ENCODE data around the gene FGFR2. TPM values are rescaled to one million over a fixed set of nuclear protein-coding genes. Genes with fewer than 3 reads are reported as not detected.
A peak's percentile ranks its signal among the peaks of the same experiment; 100 is the strongest.

The FGFR2 gene
- 100 to 1,000 TPM in 2 of 3 donors, 10 to 100 TPM in 1; 86.5 to 134 (median 104) TPM for polyA plus RNA-seq (ENCODE audit: insufficient read length in 3 of 3)
- long read RNA-seq, donor 1, partial matches to known transcripts = 0 of 1 reads
- long read RNA-seq, donor 1, other reads (novel, unspliced or antisense) = 0 of 1 reads
- long read RNA-seq, donor 2 = 0 reads
- long read RNA-seq, donor 3, partial matches to known transcripts = 0 of 1 reads
- long read RNA-seq, donor 3, other reads (novel, unspliced or antisense) = 0 of 1 reads
- long read RNA-seq, donor 4, partial matches to known transcripts = 0 of 1 reads
- long read RNA-seq, donor 4, other reads (novel, unspliced or antisense) = 0 of 1 reads
- long read RNA-seq, donor 5 = 0 reads
- long read RNA-seq, donor 6 = 0 reads
- long read RNA-seq, donor 7, partial matches to known transcripts = 0 of 5 reads
- long read RNA-seq, donor 7, other reads (novel, unspliced or antisense) = 5 of 5 reads
- long read RNA-seq, donor 8 = 0 reads
- long read RNA-seq, donor 9, partial matches to known transcripts = 0 of 1 reads
- long read RNA-seq, donor 9, other reads (novel, unspliced or antisense) = 0 of 1 reads
- long read RNA-seq, donor 10, partial matches to known transcripts = 0 of 1 reads
- long read RNA-seq, donor 10, other reads (novel, unspliced or antisense) = 0 of 1 reads
- long read RNA-seq, donor 11 = 0 reads
- long read RNA-seq, donor 12 = 0 reads
- long read RNA-seq, donor 13 = 0 reads
- long read RNA-seq, donor 14 = 0 reads
- long read RNA-seq, donor 15 = 0 reads
- long read RNA-seq, donor 16, partial matches to known transcripts = 5 of 27 reads
- long read RNA-seq, donor 16, other reads (novel, unspliced or antisense) = 22 of 27 reads

DNA sequence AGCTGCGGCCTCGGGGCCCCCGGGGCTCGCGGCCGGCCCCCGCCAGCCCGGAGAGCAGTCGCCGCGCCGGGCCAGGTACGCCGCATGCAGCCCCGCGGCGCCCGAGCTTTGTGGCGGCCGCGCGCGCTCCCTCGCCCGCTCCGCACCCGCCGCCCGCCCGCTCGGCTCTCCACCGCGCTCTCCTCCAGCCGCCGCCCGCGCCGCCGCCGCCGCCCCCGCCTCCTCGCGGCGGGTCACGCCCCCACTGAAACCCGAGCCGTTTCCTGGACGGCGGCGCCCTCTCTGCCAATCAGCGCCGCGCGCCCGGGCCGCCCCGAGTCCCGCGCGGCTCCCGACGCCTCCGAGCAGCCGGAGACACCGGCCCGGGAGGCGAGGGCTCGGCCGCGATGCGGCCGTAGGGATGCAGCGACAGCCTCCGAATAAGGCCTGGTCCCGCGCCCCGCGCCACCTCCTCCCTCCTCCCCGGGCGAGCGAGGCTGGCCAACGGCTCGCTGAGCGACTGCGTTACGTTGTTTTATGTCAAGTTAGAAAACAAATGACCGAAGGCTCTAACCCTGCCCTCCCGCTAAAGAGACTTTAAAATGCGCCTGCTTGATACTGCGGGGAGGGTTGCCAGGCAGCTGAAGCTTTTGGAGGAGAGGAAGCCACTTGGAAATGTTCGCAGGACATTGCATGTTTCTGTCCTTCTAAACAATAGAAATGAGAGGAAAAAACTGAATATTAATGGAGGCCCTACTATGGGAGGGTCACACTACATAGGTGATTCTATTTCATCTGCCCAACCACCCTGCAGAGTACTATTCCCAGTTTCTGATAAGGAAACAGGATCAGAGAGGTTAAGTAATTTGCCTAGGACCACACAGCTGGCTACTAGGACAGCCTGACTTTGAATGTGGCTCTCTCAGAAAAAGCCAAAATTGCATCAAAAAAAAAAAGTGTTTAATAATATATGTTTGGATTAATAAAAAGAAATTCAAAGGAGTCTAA is at the start of gene FGFR2:
FGFR2 (minus strand) TSS at position 182 of the 987 bp plus-strand sequence. CDS start 4,627 bp downstream, outside the sequence.
- DNase-seq (ENCODE audit: extremely low read depth in 1 of 11, low read depth in 9 of 11, low spot score in 4 of 11) = peak in 9 of 11 donors; percentile 72 to 89 (median 86)

DNA sequence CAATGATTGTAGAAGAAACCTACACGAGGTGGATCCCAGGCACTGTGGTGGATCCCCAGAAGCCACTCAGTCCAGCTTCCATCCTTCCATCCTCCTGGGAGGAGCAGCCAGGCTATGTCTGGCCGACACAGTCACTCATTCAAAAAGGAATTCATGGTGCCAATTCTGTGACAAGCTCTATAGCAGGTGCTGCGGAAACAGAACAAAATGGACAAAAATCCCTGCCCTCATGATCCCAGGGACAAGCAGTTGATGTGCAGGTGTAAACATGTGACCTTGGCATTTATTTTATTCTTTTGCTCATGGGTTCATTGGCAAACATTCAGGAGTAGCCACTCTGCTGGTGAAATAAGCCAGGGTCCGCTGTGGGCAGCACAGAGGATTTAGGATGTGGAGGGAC is 49.2 kb upstream of the FGFR2 start:
- no peak for DNase-seq (ENCODE audit: extremely low read depth in 1 of 11, low read depth in 9 of 11, low spot score in 4 of 11)

DNA sequence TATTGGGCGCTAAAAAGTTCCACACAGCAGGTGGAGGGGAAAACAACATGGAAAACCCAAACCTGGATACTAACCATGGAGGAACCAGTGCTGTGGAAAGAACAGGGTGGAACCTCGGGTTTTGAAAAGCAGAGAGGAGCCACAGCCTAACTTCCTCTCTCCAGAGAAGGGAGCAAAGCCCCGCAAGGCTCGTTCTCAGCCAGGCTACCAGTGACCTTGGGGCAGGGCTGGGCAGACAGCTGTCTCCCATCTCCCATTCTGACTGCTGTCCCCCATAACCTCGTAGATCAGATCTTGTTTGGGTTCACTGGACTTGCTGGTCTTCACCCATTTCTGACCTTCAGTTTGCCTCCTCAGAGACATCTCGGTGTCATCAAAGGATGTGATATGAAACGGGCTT is 47.5 kb upstream of the FGFR2 start:
- DNase-seq (ENCODE audit: extremely low read depth in 1 of 11, low read depth in 9 of 11, low spot score in 4 of 11) = no peak

DNA sequence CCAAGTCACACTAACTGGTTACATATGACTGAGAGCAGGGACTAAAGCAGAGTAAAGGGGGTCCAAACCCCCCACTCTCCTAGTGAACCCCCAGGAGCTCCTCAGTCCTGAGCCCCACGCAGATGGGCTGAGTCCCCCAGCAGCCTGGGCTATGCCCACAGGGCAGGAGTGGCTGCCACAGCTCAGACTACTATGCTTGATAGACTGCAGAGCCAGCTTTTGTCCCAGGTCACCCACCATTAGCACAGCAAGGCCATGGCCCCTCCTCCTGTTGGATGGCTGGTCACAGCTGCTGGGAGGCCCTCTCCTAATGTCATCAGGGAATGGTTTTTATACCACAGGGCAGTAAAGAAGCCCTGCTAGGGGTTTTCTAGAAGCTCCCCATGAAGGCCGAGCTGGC is 46.3 kb upstream of the FGFR2 start:
- DNase-seq (ENCODE audit: extremely low read depth in 1 of 11, low read depth in 9 of 11, low spot score in 4 of 11) = no peak

DNA sequence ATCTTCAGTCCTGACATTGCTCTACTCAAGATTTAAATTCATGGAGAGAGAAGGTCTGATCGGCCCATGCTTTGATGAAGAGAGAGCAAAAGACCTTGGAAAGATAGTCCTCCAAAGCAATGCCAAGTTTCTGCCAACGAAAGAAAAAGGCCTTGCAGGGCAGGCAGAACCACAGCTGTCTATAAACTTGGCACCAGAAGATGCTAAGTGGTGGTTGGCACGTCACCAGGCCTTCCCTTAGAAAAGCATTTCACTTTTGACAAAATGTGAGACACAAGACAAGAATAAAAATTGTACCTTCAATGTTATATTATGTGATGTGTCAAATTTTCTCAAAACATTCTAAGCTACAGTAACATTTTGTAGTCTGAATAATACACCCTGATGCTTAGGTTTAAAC is 42.0 kb upstream of the FGFR2 start:
- no peak for DNase-seq (ENCODE audit: extremely low read depth in 1 of 11, low read depth in 9 of 11, low spot score in 4 of 11)

DNA sequence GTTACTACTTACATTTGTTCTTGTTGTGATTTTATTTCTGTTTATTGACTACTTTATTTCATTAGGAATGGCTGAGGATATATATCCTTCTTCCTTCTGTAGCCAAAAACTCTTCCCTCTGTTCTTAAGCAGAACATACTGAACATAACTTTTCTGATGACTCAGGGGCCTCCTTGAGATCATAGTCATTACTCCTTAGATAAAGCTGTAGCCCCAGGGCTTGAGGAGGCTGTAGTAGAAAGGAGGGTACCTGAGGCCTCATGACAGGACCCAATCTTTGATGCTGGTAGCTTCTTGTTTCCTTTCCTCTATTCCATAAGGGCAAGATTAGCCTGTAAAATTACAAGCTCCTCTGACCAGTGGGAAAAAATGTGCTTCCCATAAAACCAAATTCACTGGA is 41.2 kb upstream of the FGFR2 start:
- no peak for DNase-seq (ENCODE audit: extremely low read depth in 1 of 11, low read depth in 9 of 11, low spot score in 4 of 11)

DNA sequence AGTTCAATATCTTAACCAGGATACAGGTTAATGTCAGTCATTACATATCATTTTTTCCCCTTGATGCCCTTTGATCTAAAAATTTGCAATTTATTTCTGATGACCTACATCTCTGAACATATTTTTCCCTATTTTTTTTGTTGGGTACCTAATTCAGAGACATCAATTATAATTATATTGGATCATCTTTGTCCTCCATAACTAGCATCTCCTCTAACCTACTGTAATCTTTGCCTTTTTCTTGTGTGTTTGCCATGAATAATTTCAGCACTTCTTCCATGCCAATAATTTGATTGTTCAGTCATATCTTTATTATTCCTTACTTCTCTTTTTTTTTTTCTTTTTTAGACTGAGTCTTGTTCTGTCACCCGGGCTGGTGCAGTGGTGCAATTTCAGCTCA is 39.2 kb upstream of the FGFR2 start:
- DNase-seq (ENCODE audit: extremely low read depth in 1 of 11, low read depth in 9 of 11, low spot score in 4 of 11) = no peak

DNA sequence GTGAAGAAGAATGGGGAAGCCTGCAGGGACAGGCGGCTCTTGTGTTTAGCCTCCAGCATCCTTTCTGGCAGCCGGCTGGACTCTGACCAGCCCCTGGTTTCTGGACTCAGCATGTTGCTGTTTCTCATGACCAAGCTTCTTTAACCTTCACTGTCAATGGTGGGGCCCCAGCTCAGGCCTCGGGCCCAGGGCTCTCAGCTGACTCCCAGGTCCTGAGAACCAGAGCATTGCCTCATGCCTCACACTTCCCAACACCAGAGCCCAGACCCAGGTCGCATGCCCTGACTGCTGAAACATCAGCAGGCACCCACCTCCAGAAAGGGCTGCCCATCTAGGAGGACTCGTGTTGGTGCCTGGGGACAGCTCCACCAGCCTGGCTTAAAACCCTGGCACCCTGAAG is 34.8 kb upstream of the FGFR2 start:
- no peak for DNase-seq (ENCODE audit: extremely low read depth in 1 of 11, low read depth in 9 of 11, low spot score in 4 of 11)

DNA sequence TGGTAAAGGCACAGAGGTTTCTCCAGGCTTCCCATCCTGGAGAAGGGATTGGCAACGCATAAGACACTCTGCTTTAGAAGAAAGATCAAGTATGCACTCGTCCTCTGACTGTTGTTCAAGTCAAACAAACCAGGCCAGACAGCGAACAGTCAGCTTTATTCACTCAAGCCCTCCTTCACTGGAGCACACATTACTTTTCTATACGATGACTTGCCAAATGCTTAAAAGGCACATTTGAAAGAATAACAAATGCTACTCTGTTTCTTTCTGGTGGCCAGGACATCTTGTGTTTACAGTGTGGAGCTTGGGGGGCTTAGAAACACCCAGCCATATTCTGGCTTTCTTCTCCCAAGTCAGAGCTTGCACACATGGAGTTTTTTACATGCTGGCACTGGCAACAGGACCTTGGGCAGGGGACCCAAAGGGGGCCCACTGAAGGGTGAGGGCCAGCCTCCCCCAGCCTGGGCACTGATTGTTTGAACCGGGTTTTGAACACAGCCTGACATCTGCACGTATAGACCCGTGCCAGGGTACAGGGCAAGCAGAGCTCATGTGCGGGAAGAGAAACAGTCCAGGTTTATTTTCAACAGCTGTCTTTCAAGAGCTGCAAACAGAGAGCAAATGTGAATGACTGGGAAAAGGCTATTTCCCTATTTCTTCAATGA is 33.3 kb upstream of the FGFR2 start:
- DNase-seq (ENCODE audit: extremely low read depth in 1 of 11, low read depth in 9 of 11, low spot score in 4 of 11) = no peak

DNA sequence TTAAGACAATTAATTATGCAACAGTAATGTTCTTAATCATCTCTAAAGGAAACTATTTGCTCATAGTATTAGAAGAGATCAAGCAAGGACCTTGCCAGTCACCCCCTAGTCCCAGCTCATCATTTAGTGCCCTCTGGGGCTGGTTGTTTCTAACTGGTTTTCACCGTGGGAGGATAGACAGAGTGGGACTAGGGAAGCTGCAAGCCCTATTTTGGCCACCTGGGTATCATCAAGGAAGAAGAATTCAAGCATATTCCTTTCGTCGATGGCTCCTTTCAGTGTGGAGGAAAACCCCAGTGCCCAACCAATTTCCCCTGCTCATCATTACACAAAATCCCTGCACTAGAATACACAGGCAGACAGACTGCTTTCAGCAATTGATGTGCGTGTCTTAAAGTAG is 30.6 kb upstream of the FGFR2 start:
- no peak for DNase-seq (ENCODE audit: extremely low read depth in 1 of 11, low read depth in 9 of 11, low spot score in 4 of 11)

DNA sequence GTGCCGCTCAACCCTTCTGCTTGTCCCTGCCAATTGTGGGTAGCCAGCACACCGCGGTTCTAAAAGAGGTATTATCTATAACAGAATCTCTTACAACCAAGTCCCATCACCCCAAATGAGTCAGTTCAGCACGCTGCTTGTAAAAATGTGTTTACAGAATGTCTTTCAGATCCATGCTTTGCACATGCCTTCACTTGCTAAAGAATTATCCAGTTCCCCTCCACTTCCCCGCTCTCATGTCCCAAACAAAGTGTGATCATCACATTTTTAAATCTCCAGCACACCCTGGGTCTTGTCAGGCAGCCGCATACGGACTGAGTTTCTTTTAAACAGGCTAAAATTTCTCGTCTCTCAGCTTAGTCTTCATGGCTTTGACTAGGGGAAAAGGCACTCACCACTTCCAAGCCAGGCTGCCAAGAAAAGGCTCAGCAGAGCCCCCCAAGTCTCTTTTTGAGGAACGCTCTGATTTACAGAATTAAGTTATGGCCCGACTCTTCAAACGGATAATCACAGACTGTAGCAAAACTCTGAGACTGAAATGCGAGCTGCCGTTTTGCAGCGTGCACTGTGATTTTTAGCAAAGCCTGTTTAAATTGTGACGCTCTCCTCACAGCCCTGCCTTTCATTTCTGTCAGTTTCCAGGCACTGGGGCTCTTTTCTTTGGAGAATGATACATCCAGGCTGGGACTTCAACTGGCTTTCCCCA is 29.8 kb upstream of the FGFR2 start:
- no peak for DNase-seq (ENCODE audit: extremely low read depth in 1 of 11, low read depth in 9 of 11, low spot score in 4 of 11)

DNA sequence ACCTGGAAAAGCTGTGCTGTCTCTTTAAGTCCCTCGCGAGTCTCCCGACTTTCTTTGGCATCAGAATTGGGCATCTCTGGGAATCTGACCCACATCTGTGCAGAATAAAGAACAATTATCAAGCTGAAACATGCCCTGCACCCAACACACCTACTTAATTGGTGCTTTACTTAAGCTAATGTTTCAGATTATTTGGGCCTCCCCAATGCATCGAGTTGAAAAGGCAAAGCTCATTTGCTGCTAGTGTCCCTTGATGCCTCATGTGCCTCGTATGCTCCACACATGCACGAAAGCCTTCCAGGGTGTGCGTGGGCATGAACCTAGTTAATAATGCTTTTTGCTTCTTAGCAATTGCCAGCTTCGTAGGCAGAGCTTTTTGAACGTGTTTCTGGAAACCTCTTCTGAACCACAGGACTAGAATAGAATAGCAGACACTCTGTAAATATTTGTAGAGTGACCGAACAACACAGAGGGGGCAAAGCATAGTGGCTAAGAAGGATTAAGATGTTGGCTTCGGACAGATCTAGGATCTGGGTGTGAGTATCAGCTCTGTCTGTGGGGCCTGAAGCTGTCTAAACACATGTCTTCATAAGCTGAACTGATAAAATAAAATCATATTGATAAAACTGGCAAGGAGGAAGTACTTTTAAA is 26.7 kb upstream of the FGFR2 start:
- DNase-seq (ENCODE audit: extremely low read depth in 1 of 11, low read depth in 9 of 11, low spot score in 4 of 11) = no peak

DNA sequence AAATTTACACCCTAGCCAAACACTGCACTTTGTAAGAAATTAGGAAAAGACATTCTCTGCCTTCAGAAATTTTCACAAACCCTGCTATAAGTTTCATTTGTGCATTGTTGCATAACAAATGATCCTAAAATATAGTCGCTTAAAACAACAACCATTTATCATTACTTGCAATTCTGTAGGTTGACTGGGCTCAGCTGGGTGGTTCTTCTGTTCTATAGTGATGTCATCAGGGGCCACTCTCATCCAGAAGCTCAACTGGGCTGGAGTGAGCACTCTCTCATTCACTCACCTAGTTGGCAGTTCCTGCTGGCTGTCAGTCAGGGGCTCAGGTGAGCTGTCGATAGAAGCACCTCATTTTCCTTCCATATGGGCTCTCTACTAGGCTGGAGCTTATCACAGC is 20.7 kb upstream of the FGFR2 start:
- no peak for DNase-seq (ENCODE audit: extremely low read depth in 1 of 11, low read depth in 9 of 11, low spot score in 4 of 11)

DNA sequence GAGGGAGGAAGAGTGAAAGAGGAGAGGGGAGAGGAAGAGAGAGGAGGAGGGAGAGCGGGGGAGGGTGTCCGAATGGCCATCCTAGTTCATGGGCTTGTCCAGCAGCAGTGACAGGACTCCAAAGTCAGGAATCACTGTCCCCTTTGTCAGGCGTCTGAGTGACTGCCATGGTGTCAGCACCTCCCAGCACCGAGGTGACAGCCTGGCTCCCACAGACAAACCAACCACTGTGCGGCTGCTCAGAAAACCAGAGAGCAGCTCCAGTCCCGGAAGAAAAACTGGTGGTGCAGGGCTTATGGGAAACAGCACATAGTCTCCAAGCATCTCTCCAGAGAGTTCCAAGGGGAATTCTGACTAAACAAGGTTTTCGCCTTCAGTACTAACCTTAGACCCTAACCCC is 18.9 kb upstream of the FGFR2 start:
- no peak for DNase-seq (ENCODE audit: extremely low read depth in 1 of 11, low read depth in 9 of 11, low spot score in 4 of 11)

DNA sequence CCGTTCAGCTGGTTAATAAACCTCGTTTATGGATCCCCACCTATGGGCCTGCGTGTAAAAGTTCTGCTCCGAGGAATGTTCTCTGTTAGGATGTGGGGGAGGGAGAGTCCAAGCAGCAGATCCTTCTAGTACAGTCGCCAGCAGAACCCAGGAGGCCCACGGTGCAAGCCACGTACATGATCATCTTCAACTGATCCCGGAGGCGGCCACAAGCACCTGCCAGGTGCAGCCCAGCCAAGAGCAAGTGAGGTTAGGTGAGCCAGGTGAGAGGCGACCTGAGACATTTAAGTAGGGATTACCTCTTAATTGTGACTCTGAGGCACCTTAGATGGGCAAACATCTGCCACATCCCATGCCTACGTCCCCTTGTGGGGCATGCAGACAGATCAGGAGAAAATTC is 18.0 kb upstream of the FGFR2 start:
- DNase-seq (ENCODE audit: extremely low read depth in 1 of 11, low read depth in 9 of 11, low spot score in 4 of 11) = no peak

DNA sequence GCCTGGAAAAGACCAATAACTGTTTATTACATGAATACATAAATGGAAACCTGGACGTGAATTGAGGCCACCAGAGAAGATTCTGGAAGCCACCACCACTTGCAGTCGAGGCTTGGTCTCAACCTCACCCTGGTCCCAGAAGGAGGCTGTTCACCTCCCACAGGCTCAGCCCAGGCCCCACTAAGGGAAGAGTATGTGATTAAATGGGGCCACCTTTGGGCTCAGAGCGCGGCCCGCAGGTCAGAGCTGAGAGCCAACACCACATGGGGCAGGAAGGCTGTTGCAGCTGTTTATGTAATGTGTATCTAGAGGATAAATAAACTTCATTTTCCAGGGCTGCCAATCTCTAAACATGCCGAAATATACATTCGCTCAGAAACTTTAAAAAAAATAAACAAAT is 17.6 kb upstream of the FGFR2 start:
- no peak for DNase-seq (ENCODE audit: extremely low read depth in 1 of 11, low read depth in 9 of 11, low spot score in 4 of 11)

DNA sequence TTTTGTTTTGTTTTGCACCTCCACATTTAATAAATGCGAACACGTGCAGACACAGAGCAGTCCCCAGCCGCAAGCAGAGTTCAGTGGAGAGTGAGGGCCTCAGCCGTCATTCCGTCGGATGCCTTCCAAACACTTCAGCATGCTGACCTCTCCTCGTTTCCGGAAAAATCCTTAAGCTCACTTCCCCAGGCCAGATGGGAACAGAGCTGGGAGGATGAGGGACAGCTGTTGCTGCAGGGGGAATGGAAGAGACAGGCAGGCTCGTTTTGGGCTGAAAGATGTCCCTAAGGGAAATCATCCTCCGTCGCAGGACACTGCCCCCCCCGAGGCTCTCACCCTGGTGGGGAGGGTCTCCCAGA is 17.2 kb upstream of the FGFR2 start:
- DNase-seq (ENCODE audit: extremely low read depth in 1 of 11, low read depth in 9 of 11, low spot score in 4 of 11) = peak in 8 of 11 donors; percentile 41 to 81 (median 72)
